ENCODE measurements around the gene NCOA1.

The NCOA1 gene

DNA sequence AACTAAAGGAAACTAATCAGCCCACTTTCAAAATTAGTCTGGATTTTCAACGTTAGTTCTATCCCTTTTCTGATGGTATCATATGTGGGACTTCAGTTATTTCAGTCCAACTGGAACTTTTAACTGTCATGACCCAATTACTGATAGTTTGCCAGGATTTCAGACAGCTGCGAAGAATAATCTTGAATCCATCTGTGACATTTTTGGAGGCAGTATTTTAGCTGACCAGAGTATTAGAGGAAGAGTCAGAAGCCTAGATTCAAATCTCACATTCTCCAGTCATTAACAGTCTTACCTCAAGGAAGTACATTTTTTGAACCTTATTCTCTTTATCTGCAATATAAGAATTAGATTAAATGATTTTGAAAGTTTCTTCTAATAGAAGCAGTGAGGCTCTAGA is 220.8 kb downstream of the NCOA1 start:
- no peak for DNase-seq

DNA sequence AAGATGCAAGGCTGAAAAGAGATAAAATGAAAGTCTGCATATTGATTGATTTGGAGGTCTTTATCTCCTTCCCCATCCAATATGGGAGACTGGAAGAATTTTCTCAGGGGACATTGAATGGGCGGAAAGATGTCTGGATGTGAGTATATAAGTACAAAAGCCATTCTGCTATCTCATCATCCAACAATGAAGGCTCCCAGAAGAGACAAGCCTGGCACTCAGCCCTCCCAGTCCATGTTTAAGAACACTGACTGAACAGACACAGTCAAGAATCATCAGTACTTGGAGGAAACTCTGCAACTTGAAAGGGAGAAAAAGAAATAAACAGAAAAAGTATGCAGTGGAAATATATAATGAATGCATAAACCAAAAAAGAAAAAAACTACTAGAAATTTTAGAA is 221.2 kb downstream of the NCOA1 start:
- no peak for DNase-seq

DNA sequence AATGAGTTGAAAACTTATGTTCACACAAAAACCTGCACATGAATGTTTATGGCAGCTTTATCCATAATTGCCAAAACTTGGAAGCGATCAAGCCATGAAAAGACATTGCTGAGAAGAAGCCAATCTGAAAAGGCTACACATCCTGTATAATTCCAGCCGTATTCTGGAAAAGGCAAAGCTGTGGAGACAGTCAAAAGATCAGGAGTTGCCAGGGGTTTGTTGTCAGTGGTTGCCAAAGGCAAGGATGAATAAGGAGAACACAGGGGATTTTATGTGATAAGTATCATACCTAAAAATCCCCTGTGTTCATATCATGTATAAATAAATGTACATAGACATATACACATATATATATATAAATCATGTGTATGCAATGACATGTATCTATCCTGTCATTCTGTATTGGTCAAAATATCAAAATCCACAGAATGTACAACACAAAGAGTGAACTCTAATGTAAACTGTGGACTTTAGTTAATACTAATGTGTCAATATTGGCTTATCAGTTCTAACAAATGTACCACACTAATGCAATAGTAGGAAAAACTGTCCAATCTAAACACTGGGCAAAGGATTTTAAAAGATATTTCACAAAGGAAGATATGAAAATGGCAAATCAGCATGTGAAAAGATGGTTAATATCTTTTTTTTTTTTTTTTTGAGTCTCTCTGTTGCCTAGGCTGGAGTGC is 226.4 kb downstream of the NCOA1 start:
- DNase-seq: no peak

DNA sequence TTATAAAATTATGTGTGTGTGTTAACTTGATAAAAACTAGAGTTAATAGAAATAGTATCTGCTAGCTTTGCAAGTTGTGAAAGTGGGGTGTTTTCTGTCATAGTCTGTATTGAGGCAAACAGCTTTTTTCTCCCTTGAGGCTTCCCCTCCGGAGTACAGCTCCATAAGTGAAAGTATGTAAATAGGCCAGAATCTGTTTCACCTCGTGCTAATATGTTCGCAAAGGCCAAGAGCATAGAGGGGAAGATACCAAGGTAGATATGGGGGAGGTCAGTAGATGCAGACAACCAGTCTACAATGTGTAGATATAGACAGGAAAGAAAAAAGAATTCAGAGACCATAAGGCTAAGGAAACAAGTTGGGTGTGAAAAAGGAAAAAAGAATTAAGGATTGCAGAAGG is 229.3 kb downstream of the NCOA1 start:
- DNase-seq: no peak

DNA sequence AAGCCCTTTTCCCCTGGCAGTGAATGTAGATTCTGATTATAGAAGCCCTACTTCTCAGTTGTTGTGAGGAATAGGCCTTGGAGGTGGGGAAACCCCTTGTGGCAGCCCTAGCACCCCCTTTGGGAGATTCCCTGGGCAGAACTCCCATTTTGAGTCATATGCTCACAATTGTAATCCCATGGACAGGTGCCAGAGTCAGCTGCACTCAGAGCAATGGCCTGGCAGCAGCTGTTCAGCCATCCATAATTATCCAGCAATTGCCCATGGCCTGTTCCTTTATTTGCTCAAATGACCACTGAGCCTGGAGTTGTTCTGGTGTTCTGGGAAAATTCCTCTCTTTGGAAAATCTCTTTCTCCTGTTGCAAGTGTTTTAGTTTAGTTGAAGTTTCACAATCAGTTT is 230.4 kb downstream of the NCOA1 start:
- peak; percentile 65 for DNase-seq

DNA sequence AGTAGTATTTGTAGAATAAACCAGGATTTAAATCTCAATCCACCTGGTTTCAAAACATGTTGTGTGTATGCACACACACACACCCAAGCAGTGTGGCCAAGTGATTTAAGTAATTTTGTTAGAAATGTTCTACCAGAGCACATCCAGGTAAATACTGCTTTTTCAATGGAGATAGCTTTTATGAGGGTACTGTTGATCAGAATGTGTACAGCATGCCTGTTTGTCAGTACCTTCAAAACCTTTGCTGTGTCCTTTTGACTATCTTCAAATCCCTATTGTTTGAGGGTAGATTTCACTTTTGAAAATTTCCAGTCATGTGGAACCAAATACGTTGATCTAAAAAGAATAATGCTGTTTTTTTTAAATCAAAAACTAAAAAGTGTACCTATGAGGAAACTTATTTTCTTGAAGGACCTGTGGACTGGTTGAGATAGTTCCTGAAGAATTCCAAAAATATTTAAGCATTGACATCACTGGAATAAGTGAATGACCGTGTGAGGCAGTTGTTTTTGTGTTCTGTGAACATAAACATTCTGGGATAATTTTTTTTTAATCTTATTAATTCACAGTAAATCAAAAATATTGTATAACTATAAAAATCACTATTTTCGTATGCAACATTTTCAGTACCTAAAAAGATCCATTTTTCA is 231.2 kb downstream of the NCOA1 start:
- DNase-seq: no peak

DNA sequence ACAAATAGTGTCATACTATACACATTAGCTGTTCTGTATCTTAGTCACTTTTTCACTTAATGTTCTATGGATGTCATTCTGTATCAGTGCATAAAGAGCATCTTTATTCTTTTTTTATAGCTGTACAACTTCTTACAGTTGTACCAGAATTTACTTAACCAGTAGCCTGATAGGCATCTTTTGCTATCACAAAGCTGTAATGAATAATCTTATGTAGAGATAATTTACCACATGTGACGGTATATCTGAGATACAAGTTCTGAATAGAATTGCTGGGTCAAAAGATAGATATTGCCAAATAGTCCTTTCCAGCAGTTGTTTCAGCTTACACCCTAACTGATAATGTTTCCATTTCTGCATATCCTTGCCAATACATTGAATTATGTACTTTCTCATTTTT is 232.1 kb downstream of the NCOA1 start:
- no peak for DNase-seq

DNA sequence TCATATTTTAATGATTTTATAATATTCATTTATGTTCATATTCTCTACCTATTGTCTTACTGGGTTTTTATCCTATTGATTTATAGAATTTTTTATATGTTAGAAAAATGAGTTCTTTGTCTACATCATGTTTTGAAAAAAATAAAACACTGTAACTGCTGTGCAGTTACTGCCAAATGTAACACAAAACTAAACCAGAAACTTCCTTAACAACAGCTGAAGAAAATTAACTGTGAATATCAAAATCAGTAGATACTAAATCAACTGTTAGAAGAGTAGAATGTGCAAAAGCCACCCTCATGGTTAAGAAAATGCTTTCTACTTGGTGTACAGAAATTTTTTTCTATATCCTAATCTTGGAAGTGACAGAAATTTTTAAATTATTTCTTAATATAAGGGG is 232.6 kb downstream of the NCOA1 start:
- no peak for DNase-seq

DNA sequence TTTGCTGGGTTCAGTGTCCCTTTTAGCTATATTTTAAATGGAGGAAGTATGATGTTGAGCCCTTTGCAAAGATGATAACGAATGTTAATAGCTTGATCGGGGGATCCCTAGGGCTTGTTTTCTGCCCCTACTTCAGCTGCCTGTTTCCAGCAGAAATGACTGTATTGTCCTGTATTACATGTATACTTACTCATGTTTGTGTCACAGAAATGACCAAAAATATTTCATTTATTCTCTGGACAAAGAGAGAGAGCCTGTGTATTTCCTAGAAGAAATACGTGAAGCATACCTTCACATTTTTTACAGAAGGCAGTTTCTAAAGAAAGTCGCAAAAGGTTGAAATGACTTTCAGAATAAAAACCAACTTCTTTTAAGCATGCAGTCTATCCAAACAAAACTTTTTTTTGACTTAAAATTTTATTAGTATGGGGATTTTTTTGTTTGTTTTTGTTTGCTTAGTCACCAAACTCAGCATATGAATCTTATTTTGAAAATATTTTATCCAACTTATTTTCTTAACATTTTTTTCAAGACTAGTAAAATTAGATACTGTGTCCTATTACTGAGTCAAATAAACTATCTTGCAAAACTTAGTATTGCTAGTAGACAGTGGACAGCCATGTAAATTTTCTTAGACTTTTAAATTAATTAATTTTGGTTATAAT is 233.2 kb downstream of the NCOA1 start:
- no peak for DNase-seq

DNA sequence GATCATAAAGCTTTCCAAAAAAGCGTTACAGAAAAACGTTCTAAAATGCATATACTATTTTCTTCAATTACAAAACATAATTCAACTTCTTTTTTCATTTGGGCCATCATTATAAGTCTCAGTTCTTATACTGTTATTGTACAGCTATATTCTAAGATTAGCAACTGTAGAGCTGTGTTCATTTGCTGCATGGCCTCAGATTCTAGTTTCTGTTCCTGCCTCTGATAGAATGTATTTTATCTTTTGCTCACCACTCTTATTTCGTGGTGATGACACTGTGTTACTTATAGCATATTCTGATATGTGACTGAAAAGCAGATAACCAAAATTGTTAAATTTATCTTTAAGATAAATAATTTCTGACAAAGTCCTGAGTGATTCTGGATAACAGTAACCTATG is 234.9 kb downstream of the NCOA1 start:
- no peak for DNase-seq

DNA sequence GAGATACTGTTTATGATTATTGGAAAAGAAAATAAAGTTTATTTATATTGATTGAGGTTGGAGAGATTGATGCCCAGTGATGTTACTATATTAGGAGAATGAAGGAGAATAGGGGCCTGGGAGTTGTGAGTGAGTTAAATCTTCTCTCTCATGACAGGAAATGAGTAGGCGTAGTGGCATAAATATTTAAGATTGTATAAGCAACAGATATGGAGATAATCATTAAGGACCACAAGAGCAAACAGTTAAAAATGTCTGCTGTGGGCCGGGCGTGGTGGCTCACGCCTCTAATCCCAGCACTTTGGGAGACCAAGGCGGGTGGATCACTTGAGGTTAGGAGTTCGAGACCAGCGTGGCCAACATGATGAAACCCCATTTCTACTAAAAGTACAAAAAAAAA is 239.4 kb downstream of the NCOA1 start:
- no peak for DNase-seq

DNA sequence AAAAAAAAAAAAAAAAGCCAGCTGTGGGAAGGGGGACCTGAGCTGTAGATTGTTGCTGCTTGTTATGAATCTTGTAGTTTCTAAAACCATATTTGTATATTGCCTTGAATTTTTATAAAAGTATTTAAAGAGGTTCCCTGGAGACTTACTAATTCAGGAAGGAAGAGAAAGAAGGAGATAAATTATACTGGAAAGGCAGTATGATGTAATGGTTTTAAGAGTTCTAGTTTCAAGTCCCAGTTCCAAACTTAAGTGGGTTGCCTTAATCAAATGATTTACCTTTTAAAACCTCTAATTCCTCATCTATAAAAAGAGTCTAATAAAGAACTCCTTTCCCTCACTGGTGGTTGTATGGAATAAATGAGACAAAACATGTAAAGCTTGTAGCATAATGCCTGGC is 240.0 kb downstream of the NCOA1 start:
- no peak for DNase-seq

DNA sequence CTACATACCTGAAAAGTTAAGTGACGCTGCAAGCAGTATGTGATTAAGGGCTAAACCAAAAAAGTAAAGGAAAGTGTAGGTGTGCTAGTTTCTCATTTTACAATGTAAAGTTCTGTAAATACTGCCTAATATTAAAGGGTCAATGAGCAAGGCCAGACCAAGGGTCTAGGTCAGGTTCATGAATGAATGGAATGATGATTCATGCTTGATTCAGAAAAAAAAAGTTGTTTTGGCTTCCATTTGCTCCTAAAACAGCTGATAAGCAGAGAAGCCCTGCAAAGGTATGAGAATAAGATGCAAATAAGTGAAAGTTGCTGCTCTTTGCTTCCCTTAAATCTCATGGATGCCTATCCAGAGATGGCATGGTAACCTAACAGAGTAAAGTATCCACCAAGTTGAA is 240.9 kb downstream of the NCOA1 start:
- no peak for DNase-seq

DNA sequence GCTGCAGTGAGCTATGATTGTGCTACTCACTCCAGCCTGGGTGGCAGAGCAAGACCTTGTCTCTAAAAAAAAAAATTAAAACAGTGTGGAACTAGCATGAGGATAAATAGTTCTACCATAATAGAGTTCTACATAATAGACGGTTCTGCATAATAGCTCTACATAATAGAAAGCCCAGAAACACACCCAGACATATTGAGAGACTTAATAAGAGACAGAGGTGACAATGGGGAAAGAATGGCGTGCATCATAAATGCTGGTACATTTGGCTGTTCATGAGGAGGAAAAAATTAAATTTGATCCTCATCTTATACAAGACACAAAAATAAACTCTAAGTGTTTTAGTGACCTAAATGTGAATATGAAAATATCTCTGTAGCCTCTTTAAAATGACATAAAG is 243.7 kb downstream of the NCOA1 start:
- no peak for DNase-seq

DNA sequence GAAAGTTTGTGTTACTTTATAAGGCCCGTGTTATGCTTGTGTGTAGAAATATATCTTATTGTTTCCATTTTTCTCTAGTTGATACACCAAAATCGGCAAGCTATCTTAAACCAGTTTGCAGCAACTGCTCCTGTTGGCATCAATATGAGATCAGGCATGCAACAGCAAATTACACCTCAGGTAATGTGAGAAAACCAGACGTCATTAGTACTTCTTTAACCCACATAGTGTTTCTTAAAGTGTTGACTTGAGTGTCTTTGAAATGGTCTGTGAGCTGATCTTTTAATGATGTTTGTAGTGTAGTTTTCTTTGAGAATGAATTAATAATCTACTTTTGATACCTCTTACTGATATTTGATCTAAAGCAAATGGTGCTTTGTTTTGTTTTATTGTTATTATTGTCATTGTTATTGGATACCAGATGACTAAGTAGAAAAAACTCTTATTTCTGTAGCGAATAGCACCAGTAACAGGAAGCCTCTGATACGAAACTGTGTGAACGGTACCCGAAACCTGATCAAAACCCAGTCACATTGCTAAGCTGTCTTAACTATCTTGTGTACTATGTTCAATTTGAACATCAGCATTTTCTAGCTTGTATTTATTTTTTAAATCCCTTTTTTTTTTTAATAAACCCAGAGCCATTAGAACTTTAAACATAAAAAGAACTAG is 248.4 kb downstream of the NCOA1 start:
- no peak for DNase-seq

DNA sequence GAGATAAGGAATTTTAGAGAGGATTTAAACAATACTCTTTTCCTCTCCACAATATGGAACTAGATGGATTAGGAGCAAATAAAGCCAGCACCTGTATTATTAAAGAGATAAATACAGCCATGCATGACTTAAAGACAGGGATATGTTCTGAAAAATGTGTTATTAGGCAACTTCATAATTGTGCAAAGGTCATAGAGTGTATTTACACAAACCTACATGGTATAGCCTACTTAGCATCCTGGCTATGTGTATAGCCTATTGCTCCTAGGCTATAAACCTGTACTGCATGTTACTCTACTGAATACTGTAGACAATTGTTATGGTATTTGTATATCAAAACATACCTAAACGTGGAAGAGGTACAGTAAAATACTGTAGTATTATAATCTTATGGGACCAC is 249.1 kb downstream of the NCOA1 start:
- DNase-seq: no peak

DNA sequence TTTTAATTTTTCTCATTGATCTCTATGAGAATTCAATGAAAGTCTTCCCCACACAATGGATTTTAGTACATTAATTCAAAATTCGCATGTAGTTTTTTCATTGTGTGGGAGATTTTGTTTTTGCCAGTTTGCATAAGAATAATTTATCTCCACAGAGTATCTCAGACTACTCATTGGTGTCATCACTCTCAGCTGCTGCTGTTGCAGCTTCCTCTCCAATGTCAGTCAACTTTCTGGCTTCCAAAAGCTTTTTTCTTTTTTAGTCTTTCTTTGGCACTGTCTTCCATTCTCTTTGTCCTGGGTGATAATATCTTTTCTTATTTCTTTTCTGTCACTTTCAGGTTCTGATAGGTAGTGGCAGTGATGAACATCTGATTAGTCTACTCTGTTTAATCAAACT is 251.7 kb downstream of the NCOA1 start:
- no peak for DNase-seq

DNA sequence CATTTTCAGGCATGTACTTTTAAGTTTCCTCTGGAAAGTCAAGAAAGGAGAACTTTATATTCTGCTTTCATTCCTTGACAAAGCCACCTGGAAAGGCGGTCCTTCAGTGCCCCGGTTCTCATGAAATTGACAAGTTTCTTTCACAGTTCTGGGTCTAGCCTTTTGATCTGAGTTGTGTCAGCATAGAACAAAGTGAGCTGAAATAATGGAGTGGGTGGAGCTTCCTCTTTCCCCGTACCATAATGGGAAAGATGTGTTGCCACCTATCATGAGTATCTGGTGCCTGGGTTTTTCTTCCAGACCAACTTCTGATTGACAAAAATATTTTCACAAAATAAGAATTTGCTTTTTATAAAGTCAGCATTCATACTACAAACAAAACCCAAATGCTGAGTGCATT is 252.9 kb downstream of the NCOA1 start:
- no peak for DNase-seq

DNA sequence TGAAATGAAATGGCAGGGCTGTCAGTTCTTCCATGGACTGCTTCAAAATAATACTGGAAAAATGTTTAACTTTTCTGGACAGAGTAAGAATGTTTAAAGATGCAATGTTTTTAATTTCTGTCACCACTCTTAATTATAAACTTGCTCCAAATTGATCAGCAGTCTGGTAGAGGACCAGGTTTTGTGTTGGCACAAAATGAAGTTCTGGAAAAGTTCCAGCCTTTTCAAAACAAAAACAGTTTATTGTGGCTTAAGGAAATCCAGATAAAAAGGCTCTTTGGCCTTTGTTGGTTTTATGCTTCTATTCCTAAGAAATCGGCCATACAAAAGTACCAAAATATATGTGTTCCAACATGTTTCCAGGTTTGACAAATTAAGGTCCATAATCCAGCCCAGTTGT is 253.3 kb downstream of the NCOA1 start:
- DNase-seq: no peak

DNA sequence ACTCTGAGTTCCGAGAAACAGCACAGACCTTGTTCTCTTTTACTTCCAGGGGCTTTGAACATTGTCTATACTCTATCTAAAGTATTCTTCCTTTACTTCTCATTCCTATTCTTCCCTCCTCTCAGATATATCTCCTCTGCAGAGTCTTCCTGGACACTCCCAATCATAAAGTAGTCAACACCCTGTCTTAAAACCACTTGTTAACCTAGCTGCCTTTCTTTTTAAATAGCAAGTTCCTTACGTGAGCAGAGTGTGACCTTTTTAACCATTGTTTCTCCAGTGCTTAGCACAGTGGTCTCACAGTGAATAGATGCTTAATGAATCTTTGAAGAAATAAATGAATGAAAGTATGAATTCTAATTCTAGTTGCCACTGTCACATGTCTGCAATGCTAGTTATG is 254.8 kb downstream of the NCOA1 start:
- DNase-seq: no peak

DNA sequence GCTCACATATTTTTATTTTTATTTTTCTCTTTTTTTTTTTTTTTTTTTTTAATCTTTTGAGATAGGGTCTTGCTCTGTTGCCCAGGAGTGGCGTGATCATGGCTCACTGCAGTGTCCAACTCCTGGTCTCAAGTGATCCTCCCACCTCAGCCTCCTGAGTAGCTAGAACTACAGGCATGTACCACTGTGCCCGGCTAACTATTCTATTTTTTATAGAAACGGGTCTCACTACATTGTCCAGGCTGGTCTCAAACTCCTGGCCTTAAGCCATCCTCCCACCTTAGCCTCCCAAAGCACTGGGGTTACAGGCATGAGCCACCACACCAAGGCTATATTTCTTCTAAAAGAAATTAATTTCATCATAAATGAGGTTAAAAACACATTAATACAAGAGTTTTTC is 256.2 kb downstream of the NCOA1 start:
- no peak for DNase-seq

DNA sequence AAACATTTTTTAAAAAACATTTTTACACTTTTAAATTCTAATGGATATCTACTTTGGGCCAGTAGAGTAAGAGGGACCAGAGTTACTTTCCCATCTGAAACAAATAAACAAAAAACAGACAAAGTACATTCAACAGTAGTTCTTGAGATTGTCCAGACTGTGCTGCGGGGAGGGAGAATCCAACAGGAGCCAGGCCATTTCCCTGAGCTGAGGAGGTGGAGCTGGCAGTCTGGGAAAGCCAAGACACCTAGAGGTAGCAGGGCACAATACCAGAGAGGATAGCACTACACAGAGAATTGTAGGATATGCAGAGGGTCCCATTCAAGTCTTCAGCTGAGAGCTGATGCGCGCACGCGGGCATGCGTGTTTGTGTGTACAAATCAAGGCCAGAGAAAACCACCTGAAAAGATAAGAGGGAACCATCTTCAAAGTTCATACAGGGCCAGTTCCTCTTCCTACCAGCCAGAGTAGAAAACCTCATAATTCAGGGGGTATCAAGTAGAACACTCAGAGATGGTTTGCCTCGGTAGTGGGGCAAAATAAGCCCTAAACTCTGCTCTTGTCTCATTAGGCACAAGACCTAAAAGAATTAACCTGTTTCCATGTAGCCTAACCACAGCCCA is 258.1 kb downstream of the NCOA1 start:
- no peak for DNase-seq

DNA sequence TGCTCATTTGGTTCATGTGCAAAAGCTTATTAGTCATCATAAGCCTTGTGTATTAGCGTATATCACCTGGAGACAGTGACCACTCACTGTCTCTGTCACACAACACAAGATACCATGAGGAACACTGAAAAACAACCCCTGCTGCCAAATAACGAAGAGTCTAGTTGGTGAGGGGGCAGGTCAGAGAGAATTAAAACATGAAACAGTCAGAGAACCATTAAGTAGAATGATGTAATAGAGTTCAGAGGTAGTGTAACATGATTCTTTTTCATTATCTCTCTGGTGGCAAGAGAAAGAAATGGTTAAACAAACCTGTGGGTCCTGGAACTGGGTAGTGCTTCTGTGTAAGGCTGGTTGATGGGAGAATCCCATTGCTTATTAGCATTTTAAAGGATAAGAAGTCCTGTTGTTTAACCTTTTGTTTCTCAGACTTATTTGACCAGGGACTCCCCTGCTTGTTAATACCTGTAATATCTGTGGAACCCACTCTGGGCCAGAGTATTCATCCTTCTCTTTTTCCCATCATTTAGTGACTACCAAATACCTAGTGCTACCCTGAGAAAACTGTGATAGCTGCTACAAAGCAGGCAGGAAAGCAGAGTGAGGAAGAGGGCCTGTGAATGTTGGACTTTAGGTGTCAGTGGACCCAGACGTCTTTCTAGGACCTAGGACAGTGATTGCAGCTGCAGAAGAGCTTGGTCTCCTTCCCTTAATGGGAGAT is 264.1 kb downstream of the NCOA1 start:
- DNase-seq: no peak

All from T1000 (cell line).